NT2/D1 (cell line): ENCODE measurements around the gene TMEM134.
"Not testable (repeated sequence)": the region's sequence is repeated elsewhere in the genome, so short reads cannot be mapped to it uniquely, and the experiment has no call there.

Source experiments
- DNase-seq: peaks from one replicate; pipeline ENCODE4 v3.0.0-alpha.2; 2011; ENCODE audit warnings: low read depth, low spot score
- H3K27me3 ChIP-seq: 2 replicates; pipeline ENCODE4 v1.6.0; 2011; ENCODE audit warnings: mild to moderate bottlenecking; ENCODE audit not compliant: insufficient read length, insufficient read depth
- H3K36me3 ChIP-seq: 2 replicates; pipeline ENCODE4 v1.6.1; 2011; ENCODE audit warnings: mild to moderate bottlenecking, low read length, mixed read lengths; ENCODE audit not compliant: insufficient read depth, insufficient read length
- H3K4me1 ChIP-seq: 2 replicates; pipeline ENCODE4 v1.5.1; 2011; ENCODE audit not compliant: insufficient read depth, insufficient read length
- H3K4me3 ChIP-seq: 2 replicates; pipeline ENCODE4 v1.5.1; 2011; ENCODE audit warnings: low read depth; ENCODE audit not compliant: insufficient read length
- H3K9ac ChIP-seq: 2 replicates; pipeline ENCODE4 v1.6.0; 2011; ENCODE audit warnings: low read depth; ENCODE audit not compliant: insufficient read length
- H3K9me3 ChIP-seq: 2 replicates; pipeline ENCODE4 v1.5.1; 2011; ENCODE audit warnings: mild to moderate bottlenecking, low read length; ENCODE audit not compliant: insufficient read depth
- SUZ12 ChIP-seq: IDR thresholded peaks from 2 replicates; pipeline ENCODE4 v1.6.1; 2011; ENCODE audit not compliant: insufficient read length, insufficient read depth; ENCODE audit errors: extremely low read depth
- YY1 ChIP-seq: IDR thresholded peaks from 2 replicates; pipeline ENCODE4 v1.6.1; 2011; ENCODE audit not compliant: insufficient read length, insufficient read depth
- ZNF274 ChIP-seq: IDR thresholded peaks from 2 replicates; pipeline ENCODE4 v1.6.1; 2011; ENCODE audit warnings: mild to moderate bottlenecking, low read depth, low read length

TMEM134 gene

GRCh38 chr11:67472882-67473281 lies 3.8 kb upstream of the TMEM134 start:
- no peak for TF ChIP-seq SUZ12
- no peak for TF ChIP-seq ZNF274
- no peak for TF ChIP-seq YY1
- Histone ChIP-seq H3K9me3 (peaks cover 13% of the 10 kb centered on the region; the same call in 1 of the 2 replicates), H3K4me3 (no peak overlapping the region), H3K4me1 (peaks cover 8% of the 10 kb centered on the region), H3K9ac (no peak overlapping the region), H3K27me3 (no peaks in the 10 kb centered on the region), H3K36me3 (no peaks in the 10 kb centered on the region)
- no peak for DNase-seq

DNA sequence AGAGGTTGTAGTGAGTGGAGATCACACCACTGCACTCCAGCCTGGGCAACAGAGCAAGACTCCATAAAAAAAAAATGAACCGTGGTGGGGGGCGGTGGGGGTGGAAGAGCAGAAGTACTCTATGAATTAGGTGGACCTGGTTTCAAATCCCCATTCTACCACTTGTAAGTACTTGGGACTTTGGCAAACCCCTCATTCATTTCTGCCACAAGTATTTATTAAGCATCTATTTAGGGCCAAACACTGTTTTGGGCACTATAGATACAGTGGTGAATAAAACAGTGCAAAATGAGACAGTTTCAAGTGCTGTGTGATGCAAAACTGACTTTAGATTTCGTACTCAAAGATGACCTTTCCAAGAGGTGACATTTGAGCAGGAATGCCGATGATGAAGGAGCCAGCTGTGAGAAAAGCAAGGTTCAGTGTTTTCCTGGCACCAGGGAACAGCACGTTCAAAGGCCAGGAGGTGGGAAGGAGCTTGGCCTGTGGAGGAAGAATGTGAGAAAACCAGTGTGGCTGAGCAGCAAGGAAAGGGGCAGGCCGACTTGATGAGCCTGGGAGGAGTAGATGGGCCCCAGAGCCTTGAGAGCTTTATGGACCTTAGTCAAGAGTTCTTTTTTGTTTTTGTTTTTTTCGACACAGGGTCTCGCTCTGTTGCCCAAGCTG lies 1.4 kb upstream of the TMEM134 start:
- Histone ChIP-seq H3K27me3 (no peaks in the 10 kb centered on the region), H3K36me3 (no peaks in the 10 kb centered on the region), H3K9me3 (no peaks in the 10 kb centered on the region; the same call in 1 of the 2 replicates), H3K4me3 (no peak overlapping the region), H3K4me1 (peaks cover 21% of the 10 kb centered on the region), H3K9ac (no peak overlapping the region)
- no peak for TF ChIP-seq ZNF274
- DNase-seq: no peak

- DNase-seq: no peak
- Histone ChIP-seq H3K27me3 (no peaks in the 10 kb centered on the region), H3K4me1 (peaks cover 24% of the 10 kb centered on the region), H3K36me3 (no peaks in the 10 kb centered on the region), H3K9ac (peak overlapping the region; percentile 84), H3K9me3 (no peaks in the 10 kb centered on the region), H3K4me3 (peak overlapping the region; percentile 84)
- no peak for TF ChIP-seq YY1
- no peak for TF ChIP-seq SUZ12
- no peak for TF ChIP-seq ZNF274
Observed at GRCh38 chr11:67469508-67469811, 409 bp upstream of the TMEM134 start.

DNA sequence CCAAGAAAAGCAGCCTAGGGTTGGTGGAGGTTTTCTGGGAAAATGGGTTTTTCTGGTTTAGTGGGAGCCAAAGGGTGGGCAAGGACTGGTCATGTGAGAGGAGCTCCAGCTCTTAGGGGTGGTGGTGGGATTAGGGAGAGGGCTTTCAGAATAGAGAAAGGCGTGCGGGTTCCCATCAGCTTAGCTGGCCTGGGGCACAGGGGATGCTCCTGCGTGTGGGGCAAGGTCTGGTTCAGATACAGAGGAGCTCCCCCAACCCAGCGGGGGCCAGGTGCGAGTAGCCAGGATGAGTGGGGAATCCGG lies 644 bp downstream of the TMEM134 start:
- TF ChIP-seq ZNF274 (no peak), SUZ12 (no peak), YY1 (no peak)
- H3K9ac ChIP-seq: peak overlapping the region; percentile 97
- H3K9me3 ChIP-seq: no peaks in the 10 kb centered on the region
- H3K27me3 ChIP-seq: no peaks in the 10 kb centered on the region
- no peaks in the 10 kb centered on the region for H3K36me3 ChIP-seq
- H3K4me1 ChIP-seq: peaks cover 29% of the 10 kb centered on the region
- H3K4me3 ChIP-seq: peak overlapping the region; percentile 84
- DNase-seq: no peak

GRCh38 chr11:67468056-67468455 lies 995 bp downstream of the TMEM134 start:
- Histone ChIP-seq H3K36me3 (no peaks in the 10 kb centered on the region), H3K27me3 (no peaks in the 10 kb centered on the region), H3K4me3 (peak overlapping the region; percentile 84), H3K9me3 (no peaks in the 10 kb centered on the region), H3K9ac (peak overlapping the region; percentile 97), H3K4me1 (peaks cover 31% of the 10 kb centered on the region)
- TF ChIP-seq SUZ12 (no peak), ZNF274 (no peak), YY1 (no peak)
- no peak for DNase-seq

GRCh38 chr11:67466962-67467771 lies 1.9 kb downstream of the TMEM134 start:
- Histone ChIP-seq H3K4me1 (peaks cover 31% of the 10 kb centered on the region), H3K4me3 (no peak overlapping the region), H3K27me3 (no peaks in the 10 kb centered on the region), H3K9me3 (no peaks in the 10 kb centered on the region), H3K36me3 (no peaks in the 10 kb centered on the region), H3K9ac (peak overlapping the region; percentile 97)
- no peak for DNase-seq
- TF ChIP-seq SUZ12 (no peak), YY1 (no peak), ZNF274 (no peak)

- Histone ChIP-seq H3K27me3 (no peaks in the 10 kb centered on the region), H3K36me3 (no peaks in the 10 kb centered on the region), H3K4me1 (peaks cover 31% of the 10 kb centered on the region), H3K4me3 (no peak overlapping the region), H3K9me3 (no peaks in the 10 kb centered on the region), H3K9ac (peak overlapping the region; percentile 97)
- TF ChIP-seq ZNF274 (no peak), SUZ12 (no peak), YY1 (no peak)
- DNase-seq: no peak
Observed at GRCh38 chr11:67466367-67466766, 2.7 kb downstream of the TMEM134 start.

GRCh38 chr11:67465530-67465929 lies 3.5 kb downstream of the TMEM134 start:
- H3K36me3 ChIP-seq, H3K27me3 ChIP-seq, DNase-seq, H3K9me3 ChIP-seq: not testable (repeated sequence)
- Histone ChIP-seq H3K4me3 (peak overlapping the region; percentile 81), H3K4me1 (peaks cover 30% of the 10 kb centered on the region), H3K9ac (peak overlapping the region; percentile 94)
